Effector memory CD4-positive, alpha-beta T cell (primary cell): ENCODE data around the gene SATB1.
A peak's percentile ranks its signal among the peaks of the same experiment; 100 is the strongest.
"Not testable (repeated sequence)": the region's sequence is repeated elsewhere in the genome, so short reads cannot be mapped to it uniquely, and the experiment has no call there.

Experiments
- DNase-seq, 3 donors: peaks; one replicate each; pipeline ENCODE4 v3.0.0-alpha.2; 2020
- H3K27ac ChIP-seq: 2 replicates; pipeline ENCODE4 v1.7.0; 2013; ENCODE audit warnings: mild to moderate bottlenecking, low read length, moderate library complexity; ENCODE audit not compliant: insufficient read depth, poor library complexity, severe bottlenecking
- H3K27me3 ChIP-seq: replicated peaks from 2 replicates; pipeline ENCODE4 v1.7.0; 2013; ENCODE audit warnings: mild to moderate bottlenecking, low read length; ENCODE audit not compliant: insufficient read depth, control insufficient read depth, poor library complexity, severe bottlenecking
- H3K36me3 ChIP-seq: 2 replicates; pipeline ENCODE4 v1.7.0; 2013; ENCODE audit warnings: mild to moderate bottlenecking, low read length, moderate library complexity; ENCODE audit not compliant: control insufficient read depth, insufficient read depth
- H3K4me1 ChIP-seq: 2 replicates; pipeline ENCODE4 v1.7.0; 2013; ENCODE audit warnings: low read length, mild to moderate bottlenecking; ENCODE audit not compliant: control insufficient read depth, insufficient read depth, poor library complexity, severe bottlenecking
- H3K4me3 ChIP-seq: 2 replicates; pipeline ENCODE4 v1.7.0; 2013; ENCODE audit warnings: low read length, low read depth, mild to moderate bottlenecking; ENCODE audit not compliant: insufficient read depth, poor library complexity, severe bottlenecking
- H3K9me3 ChIP-seq: 2 replicates; pipeline ENCODE4 v1.7.0; 2013; ENCODE audit warnings: mild to moderate bottlenecking, low read length, moderate library complexity; ENCODE audit not compliant: control insufficient read depth
- total RNA-seq, 3 donors: gene quantifications; one replicate each; lab custom pipeline; 2026; lab: John Stamatoyannopoulos, UW

The SATB1 gene
- 204 to 279 (median 212) reads per million in 3 donors for total RNA-seq

DNA sequence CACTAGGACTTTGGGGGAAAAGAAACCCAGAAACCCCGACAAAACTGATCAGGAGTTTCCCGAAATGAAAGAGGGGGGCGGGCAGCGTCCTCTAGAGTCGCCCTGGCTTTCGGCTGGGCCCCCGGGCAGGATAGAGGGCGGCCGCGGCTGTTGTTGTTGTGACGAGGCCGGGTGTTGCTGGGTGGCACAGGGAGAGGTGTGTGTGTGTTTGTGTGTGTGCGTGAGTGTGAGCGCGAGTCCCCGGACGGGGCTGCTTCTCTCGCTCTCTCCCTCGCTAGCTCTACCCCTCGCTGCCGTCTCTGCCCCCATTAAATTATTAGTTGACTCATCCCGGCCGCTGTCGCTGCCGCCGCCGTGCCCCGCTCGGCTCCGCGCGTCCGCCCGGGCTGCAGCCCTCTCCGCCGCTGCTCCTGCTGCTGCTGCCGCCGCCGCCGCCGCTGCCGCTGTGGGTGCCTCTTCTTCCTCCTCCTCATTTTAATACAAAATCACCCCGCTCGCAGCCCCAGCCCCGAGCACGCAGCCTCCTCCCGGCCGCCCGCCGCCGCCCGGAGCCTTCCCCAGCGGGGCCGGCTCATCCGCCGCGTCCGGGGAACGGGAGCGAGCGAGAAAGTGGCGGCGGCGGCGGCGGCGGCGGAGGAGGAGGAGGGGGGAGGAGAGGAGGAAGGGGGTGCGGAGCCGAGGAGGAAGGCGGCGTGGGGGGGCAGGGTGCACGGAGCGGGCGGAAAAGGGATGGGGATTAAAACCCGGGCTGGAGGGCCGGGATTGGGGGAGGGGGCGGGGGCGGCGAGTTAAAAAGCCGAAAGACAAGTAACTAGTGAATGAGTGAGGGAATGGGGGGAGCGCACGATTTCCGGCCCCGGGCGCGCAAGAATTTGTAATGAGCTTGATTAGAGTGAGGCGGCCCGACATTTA lies at the start of gene SATB1:
TSS of gene SATB1 (minus strand) at position 611 of the 912 bp plus-strand sequence. CDS start 4,372 bp downstream, outside the sequence.
- H3K9me3 ChIP-seq: no peaks in the 10 kb centered on the region
- no peaks in the 10 kb centered on the region for H3K27me3 ChIP-seq
- H3K27ac ChIP-seq: peak within 1 kb of the TSS; percentile 86
- peak; percentile 40 to 56 (median 47) for DNase-seq
- H3K36me3 ChIP-seq: no peaks in the 10 kb centered on the region
- H3K4me1 ChIP-seq: peaks cover 14% of the 10 kb centered on the region
- H3K4me3 ChIP-seq: peak within 1 kb of the TSS; percentile 79

DNA sequence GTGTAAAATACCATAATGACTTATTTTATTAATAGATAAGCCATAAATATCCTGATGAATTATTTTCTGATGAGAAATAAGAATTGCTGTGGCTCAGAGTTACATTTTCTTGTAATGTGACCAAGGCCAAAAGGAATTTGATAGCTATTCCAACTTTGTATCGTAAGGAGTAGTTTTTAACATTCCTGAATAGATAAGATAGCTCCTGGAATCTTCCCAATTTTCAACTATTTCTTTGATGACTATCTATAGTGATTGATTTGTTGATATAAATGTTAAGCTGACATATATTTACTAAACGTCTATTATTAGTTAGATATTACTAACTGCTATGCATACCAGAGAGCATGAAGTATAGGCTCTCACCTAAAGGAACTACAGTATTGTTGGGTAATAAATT lies 49.1 kb upstream of the SATB1 start:
- DNase-seq: no peak
- Histone ChIP-seq H3K4me1 (no peaks in the 10 kb centered on the region), H3K36me3 (no peaks in the 10 kb centered on the region), H3K4me3 (no peak overlapping the region), H3K27me3 (no peaks in the 10 kb centered on the region), H3K9me3 (no peaks in the 10 kb centered on the region), H3K27ac (no peak overlapping the region)

- DNase-seq: no peak
- H3K4me3 ChIP-seq: no peak overlapping the region
- H3K4me1 ChIP-seq: no peaks in the 10 kb centered on the region
- H3K36me3 ChIP-seq: no peaks in the 10 kb centered on the region
- H3K27ac ChIP-seq: no peak overlapping the region
- no peaks in the 10 kb centered on the region for H3K9me3 ChIP-seq
- no peaks in the 10 kb centered on the region for H3K27me3 ChIP-seq
Observed at GRCh38 chr3:18469775-18470174, 44.6 kb upstream of the SATB1 start.

DNA sequence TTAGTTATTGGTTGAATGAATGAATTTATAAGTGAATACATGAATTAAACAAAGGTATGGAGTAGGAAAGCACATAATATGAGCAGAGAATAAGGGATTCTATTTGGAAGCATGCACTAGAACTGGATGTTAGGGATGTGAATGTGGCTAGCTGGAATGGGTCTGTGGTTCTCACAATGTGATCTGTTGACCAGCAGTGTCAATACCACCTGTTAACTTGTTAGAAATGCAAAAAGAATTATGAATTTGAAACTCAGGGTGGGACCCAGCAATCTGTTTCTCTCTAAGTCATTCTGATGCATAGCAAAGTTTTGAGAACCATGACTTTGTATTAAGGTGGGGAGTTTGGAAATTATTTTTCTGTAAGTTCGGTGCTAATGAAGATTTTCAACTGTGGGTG lies 41.0 kb upstream of the SATB1 start:
- Histone ChIP-seq H3K36me3 (no peaks in the 10 kb centered on the region), H3K9me3 (no peaks in the 10 kb centered on the region), H3K4me3 (no peak overlapping the region), H3K27ac (no peak overlapping the region), H3K4me1 (no peaks in the 10 kb centered on the region), H3K27me3 (no peaks in the 10 kb centered on the region)
- no peak for DNase-seq

DNA sequence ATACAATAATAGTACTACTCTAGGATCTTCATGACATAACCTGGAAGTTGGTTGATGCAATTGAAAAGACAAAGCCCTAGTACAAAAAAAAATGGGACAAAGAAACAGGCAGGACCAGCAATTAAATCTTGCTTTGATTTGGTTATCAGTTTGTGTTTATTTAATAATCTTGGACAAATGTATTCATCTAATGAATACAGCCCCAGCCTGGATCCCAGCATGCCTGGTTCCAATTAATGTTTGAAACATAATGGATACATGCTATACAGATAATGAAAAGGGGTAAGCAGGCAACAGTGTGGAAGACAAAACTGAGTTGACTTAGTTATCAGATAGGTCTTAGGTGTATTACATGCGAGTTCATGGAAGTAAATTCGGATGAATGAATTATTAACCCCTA lies 29.6 kb upstream of the SATB1 start:
- Histone ChIP-seq H3K27ac (no peak overlapping the region), H3K4me3 (no peak overlapping the region), H3K27me3 (no peaks in the 10 kb centered on the region), H3K9me3 (no peaks in the 10 kb centered on the region), H3K36me3 (no peaks in the 10 kb centered on the region), H3K4me1 (no peaks in the 10 kb centered on the region)
- DNase-seq: no peak

DNA sequence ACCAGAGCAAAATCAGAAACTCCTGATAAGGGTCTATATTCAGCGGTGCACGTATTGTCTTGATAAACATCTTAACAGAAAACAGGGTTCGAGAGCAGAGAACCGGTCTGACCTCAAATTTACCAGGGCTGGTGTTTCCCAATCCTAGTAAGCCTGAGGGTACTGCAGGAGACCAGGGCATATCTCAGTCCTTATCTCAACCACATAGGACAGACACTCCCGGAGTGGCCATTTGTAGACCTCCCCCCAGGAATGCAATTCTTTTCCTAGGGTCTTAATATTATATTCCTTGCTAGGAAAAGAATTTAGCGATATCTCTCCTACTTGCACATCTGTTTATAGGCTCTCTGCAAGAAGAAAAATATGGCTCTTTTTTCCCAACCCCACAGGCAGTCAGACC lies 24.5 kb upstream of the SATB1 start:
- H3K36me3 ChIP-seq, DNase-seq, H3K4me3 ChIP-seq, H3K27ac ChIP-seq, H3K4me1 ChIP-seq, H3K27me3 ChIP-seq, H3K9me3 ChIP-seq: not testable (repeated sequence)

DNA sequence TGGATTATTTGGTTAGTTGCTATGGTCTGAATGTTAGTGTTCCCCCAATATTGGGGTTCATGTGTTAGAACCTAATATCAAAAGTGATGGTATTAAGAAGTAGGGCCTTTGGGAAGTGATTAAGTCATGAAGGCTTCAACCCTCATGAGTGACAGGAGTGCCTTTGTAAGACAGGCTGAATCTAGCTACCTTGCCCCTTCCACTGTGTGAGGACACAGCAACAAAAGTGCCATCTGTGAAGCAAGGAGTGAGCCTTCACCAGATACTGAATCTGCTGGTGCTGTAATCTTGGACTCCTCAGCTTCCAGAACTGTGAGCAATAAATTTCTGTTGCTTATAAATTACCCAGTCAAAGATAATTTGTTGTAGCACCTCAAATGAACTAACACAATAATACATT lies 22.6 kb upstream of the SATB1 start:
- Histone ChIP-seq H3K36me3 (peaks cover 5% of the 10 kb centered on the region), H3K27me3 (no peaks in the 10 kb centered on the region), H3K27ac (no peak overlapping the region), H3K9me3 (peaks cover 6% of the 10 kb centered on the region), H3K4me3 (no peak overlapping the region), H3K4me1 (peaks cover 5% of the 10 kb centered on the region)
- DNase-seq: no peak

DNA sequence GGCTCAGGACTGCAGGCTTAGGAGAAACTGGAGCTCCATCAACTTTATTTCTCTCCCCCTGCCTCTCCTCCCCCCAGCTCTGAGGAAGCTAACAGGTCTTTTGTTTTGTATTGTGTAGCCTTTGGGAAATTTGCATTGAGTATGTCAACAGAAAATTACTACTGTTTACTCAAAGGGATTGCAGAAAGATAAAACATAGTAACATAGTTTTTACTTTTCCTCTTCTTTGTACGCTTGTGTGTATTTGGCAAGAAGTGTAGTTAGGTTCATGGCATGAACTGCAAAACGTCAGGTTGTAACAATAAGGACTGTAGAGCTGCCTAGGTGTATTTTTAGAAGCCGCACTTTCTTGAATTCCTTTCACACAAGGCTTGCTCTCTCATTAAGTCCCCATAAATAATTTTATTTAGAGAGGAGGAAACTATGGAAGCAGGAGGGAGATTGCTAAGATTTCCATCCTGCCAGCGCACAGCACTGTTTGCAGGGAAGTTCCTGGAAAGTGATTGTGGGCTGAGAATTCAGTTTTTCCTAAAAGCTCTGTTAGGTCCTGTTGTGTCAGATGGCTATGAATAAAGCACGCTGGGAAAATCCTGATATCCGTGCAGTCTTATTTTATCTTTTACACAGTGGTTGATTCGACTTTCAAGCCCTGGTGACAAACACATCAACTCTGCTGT lies 21.1 kb upstream of the SATB1 start:
- Histone ChIP-seq H3K36me3 (peaks cover 5% of the 10 kb centered on the region), H3K4me3 (peak overlapping the region; percentile 50), H3K27ac (peak overlapping the region; percentile 72), H3K9me3 (peaks cover 6% of the 10 kb centered on the region), H3K4me1 (peaks cover 5% of the 10 kb centered on the region), H3K27me3 (no peaks in the 10 kb centered on the region)
- DNase-seq: no peak

- H3K4me3 ChIP-seq: peak overlapping the region; percentile 50
- peak; percentile 58 to 69 (median 62) for DNase-seq
- peak overlapping the region; percentile 72 for H3K27ac ChIP-seq
Observed at GRCh38 chr3:18445401-18446148, 20.4 kb upstream of the SATB1 start.

More at GRCh38 chr3:18445401-18446148, 20.4 kb upstream of the SATB1 start:
- H3K4me1 ChIP-seq: peaks cover 5% of the 10 kb centered on the region
- peaks cover 5% of the 10 kb centered on the region for H3K36me3 ChIP-seq
- peaks cover 6% of the 10 kb centered on the region for H3K9me3 ChIP-seq
- no peaks in the 10 kb centered on the region for H3K27me3 ChIP-seq
